Stomach (tissue), 4 donors: ENCODE results near the gene HDAC11.

Source experiments
- CTCF ChIP-seq, 7 experiments: fragments of 450-650 bp in 4 of 7; fragments of 200-600 bp in 3 of 7; sonication (generic) in 3 of 7; IDR thresholded peaks; one replicate each; pipeline ENCODE4 v1.5.1; 2016 to 2019; ENCODE audit warnings: antibody characterized with exemption in 7 of 7, control low read depth in 2 of 7, mild to moderate bottlenecking in 1 of 7
- POLR2A ChIP-seq, 4 donors: fragments of 450-650 bp; IDR thresholded peaks; one replicate each; pipeline ENCODE4 v1.6.1; 2016; ENCODE audit warnings: antibody characterized with exemption in 4 of 4, control low read depth in 2 of 4, mild to moderate bottlenecking in 1 of 4, moderate library complexity in 1 of 4

GRCh38 chr3:13539671-13540070 lies 59.6 kb downstream of the HDAC11 start:
- TF ChIP-seq POLR2A (IDR thresholded peaks at IDR 0.05) (no peak), CTCF (IDR thresholded peaks at IDR 0.05) (no peak)
